ENCODE measurements around the gene ARL6IP1. TPM values are rescaled to one million over a fixed set of nuclear protein-coding genes. Genes with fewer than 3 reads are reported as not detected.

The ARL6IP1 gene
- total RNA-seq, 1 experiment from 2014 or later, result 197 TPM

GRCh38 chr16:18805257-18805773 is 4.0 kb upstream of the ARL6IP1 start:
- H3K36me3 Mint-ChIP-seq (ENCODE audit: insufficient read depth in 1 of 3, low read depth in 3 of 3), result peaks cover 30 to 38% (median 34%) of the 10 kb centered on the region in 3 experiments
- Histone ChIP-seq H4K20me1 (ENCODE audit: control insufficient read depth, insufficient read depth, insufficient read length) (no peaks in the 10 kb centered on the region), H3T11ph (ENCODE audit: low read length) (no peak overlapping the region), H3K23ac (ENCODE audit: insufficient read length, low read depth, low read length) (no peak overlapping the region), H3K9ac (ENCODE audit: extremely low read depth, insufficient read length, low read length) (no peak overlapping the region), H3K56ac (ENCODE audit: insufficient read length, low read depth, low read length) (no peak overlapping the region), H2BK120ac (ENCODE audit: low read depth, low read length, poor library complexity, severe bottlenecking) (no peak overlapping the region), H3K79me1 (ENCODE audit: insufficient read depth, low read depth, low read length, poor library complexity, severe bottlenecking) (no peaks in the 10 kb centered on the region), H2BK15ac (ENCODE audit: low read depth, low read length) (no peak overlapping the region), H3K79me2 (ENCODE audit: insufficient read depth, low read length) (peaks cover 8% of the 10 kb centered on the region; the same call in 1 of the 2 replicates), H2AK5ac (ENCODE audit: insufficient read length, low read length) (no peak overlapping the region), H3K4ac (ENCODE audit: low read depth, low read length) (no peak overlapping the region), H3K9me3 (ENCODE audit: control insufficient read depth, low read depth, low read length) (no peaks in the 10 kb centered on the region), H3K27ac (ENCODE audit: insufficient read length, low read depth, low read length) (no peak overlapping the region), H3K23me2 (ENCODE audit: insufficient read length, low read depth, low read length, poor library complexity, severe bottlenecking) (peaks cover 5% of the 10 kb centered on the region), H2AFZ (ENCODE audit: low read length) (no peak overlapping the region), H2BK12ac (ENCODE audit: insufficient read length, low read depth, low read length) (no peak overlapping the region), H3K14ac (ENCODE audit: insufficient read depth, low read length) (no peak overlapping the region), H2BK5ac (ENCODE audit: insufficient read length, low read length) (no peak overlapping the region), H3K4me1 (ENCODE audit: insufficient read depth, low read length) (no peaks in the 10 kb centered on the region), H3K4me2 (ENCODE audit: insufficient read depth, insufficient read length, low read length) (no peak overlapping the region), H4K8ac (replicated peaks; ENCODE audit: insufficient read length, low read depth, low read length) (no peak overlapping the region), H3K18ac (ENCODE audit: insufficient read length, low read depth, low read length) (no peak overlapping the region), H2BK20ac (ENCODE audit: low read depth, low read length, poor library complexity, severe bottlenecking) (no peak overlapping the region), H4K5ac (ENCODE audit: insufficient read length, low read depth, low read length) (no peak overlapping the region), H4K91ac (ENCODE audit: insufficient read length, low read depth, low read length) (no peak overlapping the region), H3K27me3 (ENCODE audit: insufficient read depth, low read length) (no peaks in the 10 kb centered on the region)
- H3K4me3 Mint-ChIP-seq, result no peak overlapping the region; a peak in 1 of 5 replicates
- WGBS (ENCODE audit: extremely low coverage, insufficient read length, low lambda C conversion rate), result no CpG with 5 or more reads among the region's 2 CpGs
- H3K4me1 Mint-ChIP-seq, result peaks cover 41 to 43% of the 10 kb centered on the region in 2 experiments
- TF ChIP-seq CTCF (conservative IDR thresholded peaks at IDR 0.05), result no peak
- H3K27me3 Mint-ChIP-seq (ENCODE audit: low read depth), result no peaks in the 10 kb centered on the region
- DNase-seq, result no peak
- peak overlapping the region in 2 of 3 experiments; percentile 38 to 95; a peak in 4 of 7 replicates for H3K27ac Mint-ChIP-seq
- H3K9me3 Mint-ChIP-seq, result no peaks in the 10 kb centered on the region; a peak in 1 of 5 replicates

All from H9 (cell line).